PC-9 (cell line): ENCODE results near the gene GABRB2. TPM values are rescaled to one million over a fixed set of nuclear protein-coding genes. Genes with fewer than 3 reads are reported as not detected.
A peak's percentile ranks its signal among the peaks of the same experiment; 100 is the strongest.

Experiments used
- Bru-seq: library from RNA; stranded (reverse); fragments of 400-500 nt; gene quantifications from one replicate; lab custom pipeline; 2021; lab: Mats Ljungman, UMichigan
- BruChase-seq, 2 experiments: library from RNA; stranded (reverse); fragments of 400-500 nt; gene quantifications; one replicate each; lab custom pipeline; 2021; lab: Mats Ljungman, UMichigan
- BruUV-seq: library from RNA; stranded (reverse); fragments of 400-500 nt; replicated peaks from 2 replicates; lab custom pipeline; 2021; lab: Mats Ljungman, UMichigan
- CTCF ChIA-PET: fragments of 300-600 bp; sonication (Branson Sonifier 250); formaldehyde crosslinking; loops from one replicate; lab custom pipeline; 2022; ENCODE audit warnings: antibody characterized with exemption; lab: Charles Lee
- POLR2A ChIA-PET: fragments of 300-600 bp; sonication (Branson Sonifier 250); formaldehyde crosslinking; loops from one replicate; lab custom pipeline; 2022; ENCODE audit warnings: antibody characterized with exemption; ENCODE audit not compliant: unreplicated experiment; lab: Charles Lee
- DNase-seq, 2 experiments: peaks; one replicate each; pipeline versions ENCODE4 v3.0.0 to v3.0.0-alpha.2; 2015 to 2022; ENCODE audit warnings: mixed read lengths in 1 of 2
- H2AFZ ChIP-seq: fragments of 200-600 bp; sonication (generic); 2 replicates; pipeline ENCODE4 v1.8.1; 2017; ENCODE audit warnings: antibody characterized with exemption
- H3F3A ChIP-seq: fragments of 200-600 bp; sonication (generic); 2 replicates; pipeline ENCODE4 v1.8.1; 2017; ENCODE audit warnings: antibody characterized with exemption, mild to moderate bottlenecking, low read depth; ENCODE audit not compliant: insufficient read depth
- H3K27ac ChIP-seq: fragments of 200-600 bp; sonication (generic); 2 replicates; pipeline ENCODE4 v1.6.1; 2016; ENCODE audit warnings: mixed run types
- H3K27me3 ChIP-seq: fragments of 200-600 bp; sonication (generic); 2 replicates; pipeline ENCODE4 v1.6.1; 2016; ENCODE audit warnings: low read depth, mixed run types; ENCODE audit not compliant: insufficient read depth
- H3K36me3 ChIP-seq: fragments of 200-600 bp; sonication (generic); 2 replicates; pipeline ENCODE4 v1.6.1; 2016; ENCODE audit warnings: low read depth, mixed run types
- H3K4me1 ChIP-seq: fragments of 200-600 bp; sonication (generic); replicated peaks from 2 replicates; pipeline ENCODE4 v1.6.1; 2016; ENCODE audit warnings: mixed run types; ENCODE audit not compliant: insufficient read depth
- H3K4me2 ChIP-seq: fragments of 200-600 bp; sonication (generic); 2 replicates; pipeline ENCODE4 v1.6.1; 2017; ENCODE audit warnings: mixed run types
- H3K4me3 ChIP-seq: fragments of 200-600 bp; sonication (generic); 2 replicates; pipeline ENCODE4 v1.6.1; 2016; ENCODE audit warnings: mixed run types
- H3K79me2 ChIP-seq: fragments of 200-600 bp; sonication (generic); 2 replicates; pipeline ENCODE4 v1.6.1; 2017; ENCODE audit warnings: low read depth, mixed run types
- H3K9me2 ChIP-seq: fragments of 200-600 bp; sonication (generic); 2 replicates; pipeline ENCODE4 v1.8.1; 2017; ENCODE audit warnings: mild to moderate bottlenecking; ENCODE audit not compliant: insufficient read depth
- H3K9me3 ChIP-seq: fragments of 200-600 bp; sonication (generic); 2 replicates; pipeline ENCODE4 v1.8.1; 2016; ENCODE audit warnings: low read depth; ENCODE audit not compliant: insufficient read depth
- H4K20me1 ChIP-seq: fragments of 200-600 bp; sonication (generic); 2 replicates; pipeline ENCODE4 v1.8.1; 2017; ENCODE audit not compliant: insufficient read depth
- CTCF ChIP-seq: fragments of 200-600 bp; sonication (generic); conservative IDR thresholded peaks from 2 replicates; pipeline ENCODE4 v1.6.1; 2017; ENCODE audit warnings: mixed run types, antibody characterized with exemption, mild to moderate bottlenecking, moderate library complexity
- EZH2 ChIP-seq: fragments of 200-600 bp; sonication (generic); IDR thresholded peaks from 2 replicates; pipeline ENCODE4 v1.8.0; 2017; ENCODE audit warnings: antibody characterized with exemption, low read depth
- intact Hi-C: fragments of 100-400 bp; cut with micrococcal nuclease; formaldehyde crosslinking; loops from one replicate; pipeline ENCODE4 v1.10.0; 2022; ENCODE audit not compliant: unreplicated experiment
- long read RNA-seq: library from polyadenylated mRNA; stranded (forward); transcript quantifications from one replicate; pipeline ENCODE4 v2.0.0, GENCODE V29; 2022
- total RNA-seq: library from RNA; stranded (reverse); gene quantifications from 2 replicates; pipeline ENCODE4 v1.2.3, GENCODE V29; 2021

GABRB2 gene
- total RNA-seq: not detected in 2 replicates
- Bru-seq, nascent RNA: percentile 3 among the genes with signal in this experiment
- BruChase-seq, experiment 1, labeled RNA remaining after a 2-hour chase: percentile 1 among the genes with signal in this experiment
- not detected for BruChase-seq, experiment 2, labeled RNA remaining after a 6-hour chase
- long read RNA-seq: 0 reads

- H3K4me3 ChIP-seq: no peak within 1 kb of the TSS
- H3K36me3 ChIP-seq: no peaks in the 10 kb centered on the region
Observed at GRCh38 chr5:161546470-161547301, at the start of gene GABRB2. TSS of gene GABRB2 (minus strand) at chr5:161546725. CDS start at chr5:161546643, 82 bp downstream.

GRCh38 chr5:161585798-161586197, 39.3 kb upstream of the GABRB2 start:
- TF ChIP-seq EZH2 (no peak), CTCF (no peak)
- Histone ChIP-seq H3K27ac (no peak overlapping the region), H3K36me3 (no peaks in the 10 kb centered on the region), H2AFZ (no peak overlapping the region), H3K9me3 (no peaks in the 10 kb centered on the region), H3K27me3 (no peaks in the 10 kb centered on the region), H3K4me2 (no peak overlapping the region), H3F3A (no peaks in the 10 kb centered on the region), H3K9me2 (no peaks in the 10 kb centered on the region), H3K79me2 (no peaks in the 10 kb centered on the region), H3K4me3 (no peak overlapping the region), H4K20me1 (no peaks in the 10 kb centered on the region), H3K4me1 (no peaks in the 10 kb centered on the region)
- ChIA-PET POLR2A (no interaction called here), CTCF (no interaction called here)
- intact Hi-C loops: no loop called here
- DNase-seq: no peak
- no TSS peak for BruUV-seq

More at GRCh38 chr5:161546470-161547301, at the start of gene GABRB2:
- no TSS peak for BruUV-seq
- H3K9me2 ChIP-seq: no peaks in the 10 kb centered on the region
- POLR2A ChIA-PET: no interaction called here
- no peaks in the 10 kb centered on the region for H4K20me1 ChIP-seq
- H3K9me3 ChIP-seq: no peaks in the 10 kb centered on the region
- CTCF ChIA-PET: no interaction called here
- no peak for TF ChIP-seq CTCF
- H3K4me1 ChIP-seq: no peaks in the 10 kb centered on the region
- no peak for DNase-seq
- no peaks in the 10 kb centered on the region for H3F3A ChIP-seq
- no peak within 1 kb of the TSS for H2AFZ ChIP-seq
- no peaks in the 10 kb centered on the region for H3K27me3 ChIP-seq
- H3K79me2 ChIP-seq: no peaks in the 10 kb centered on the region
- H3K27ac ChIP-seq: no peak within 1 kb of the TSS
- intact Hi-C loops: loop anchor here (5.0 kb wide), 1 partner anchor 1801 kb away; no protein-coding TSS in a partner anchor
- H3K4me2 ChIP-seq: no peak within 1 kb of the TSS

- no peak overlapping the region for H3K4me2 ChIP-seq
- no peaks in the 10 kb centered on the region for H3K4me1 ChIP-seq
- no peaks in the 10 kb centered on the region for H3K9me3 ChIP-seq
- no TSS peak for BruUV-seq
- TF ChIP-seq CTCF: no peak
- no peak for TF ChIP-seq EZH2
- no peak for DNase-seq
- no peak overlapping the region for H3K4me3 ChIP-seq
- ChIA-PET CTCF (no interaction called here), POLR2A (no interaction called here)
- H3K79me2 ChIP-seq: no peaks in the 10 kb centered on the region
- H3F3A ChIP-seq: no peaks in the 10 kb centered on the region
- no peaks in the 10 kb centered on the region for H3K27me3 ChIP-seq
- intact Hi-C loops: no loop called here
- H4K20me1 ChIP-seq: no peaks in the 10 kb centered on the region
- no peak overlapping the region for H3K27ac ChIP-seq
- no peaks in the 10 kb centered on the region for H3K36me3 ChIP-seq
- H3K9me2 ChIP-seq: no peaks in the 10 kb centered on the region
- H2AFZ ChIP-seq: no peak overlapping the region
Observed at GRCh38 chr5:161580621-161581020, 34.1 kb upstream of the GABRB2 start.
